Measurements from ENCODE around the gene HEMK1. TPM values are rescaled to one million over a fixed set of nuclear protein-coding genes. Genes with fewer than 3 reads are reported as not detected.

The HEMK1 gene
- total and polyA plus RNA-seq, 8 donors, result 23.5 to 27.6 (median 25.0) TPM

- H3K27ac ChIP-seq, result peak overlapping the region in 1 of 2 donors; percentile 28
- intact Hi-C loops (cut with DNase I), result no loop called here
- peak overlapping the region in 1 of 2 donors; percentile 84 for H3K4me3 ChIP-seq
Measured at GRCh38 chr3:50570508-50571279, 1.4 kb downstream of the HEMK1 start.

GRCh38 chr3:50571486-50571885 lies 2.2 kb downstream of the HEMK1 start:
- DNase-seq, result no peak
- TF ChIP-seq, protein P1, sequence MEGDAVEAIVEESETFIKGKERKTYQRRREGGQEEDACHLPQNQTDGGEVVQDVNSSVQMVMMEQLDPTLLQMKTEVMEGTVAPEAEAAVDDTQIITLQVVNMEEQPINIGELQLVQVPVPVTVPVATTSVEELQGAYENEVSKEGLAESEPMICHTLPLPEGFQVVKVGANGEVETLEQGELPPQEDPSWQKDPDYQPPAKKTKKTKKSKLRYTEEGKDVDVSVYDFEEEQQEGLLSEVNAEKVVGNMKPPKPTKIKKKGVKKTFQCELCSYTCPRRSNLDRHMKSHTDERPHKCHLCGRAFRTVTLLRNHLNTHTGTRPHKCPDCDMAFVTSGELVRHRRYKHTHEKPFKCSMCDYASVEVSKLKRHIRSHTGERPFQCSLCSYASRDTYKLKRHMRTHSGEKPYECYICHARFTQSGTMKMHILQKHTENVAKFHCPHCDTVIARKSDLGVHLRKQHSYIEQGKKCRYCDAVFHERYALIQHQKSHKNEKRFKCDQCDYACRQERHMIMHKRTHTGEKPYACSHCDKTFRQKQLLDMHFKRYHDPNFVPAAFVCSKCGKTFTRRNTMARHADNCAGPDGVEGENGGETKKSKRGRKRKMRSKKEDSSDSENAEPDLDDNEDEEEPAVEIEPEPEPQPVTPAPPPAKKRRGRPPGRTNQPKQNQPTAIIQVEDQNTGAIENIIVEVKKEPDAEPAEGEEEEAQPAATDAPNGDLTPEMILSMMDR (IDR thresholded peaks at IDR 0.05), result no peak
- no peaks in the 10 kb centered on the region for H3K27me3 ChIP-seq
- no peaks in the 10 kb centered on the region for H3K9me3 ChIP-seq
- intact Hi-C loops (cut with DNase I), result no loop called here
- H3K4me3 ChIP-seq, result no peak overlapping the region
- H3K4me1 ChIP-seq, result peaks cover 11 to 78% of the 10 kb centered on the region in 2 donors
- H3K27ac ChIP-seq, result peak overlapping the region in 1 of 2 donors; percentile 28
- ATAC-seq, result no peak
- peaks cover 0 to 7% of the 10 kb centered on the region in 2 donors for H3K36me3 ChIP-seq

More at GRCh38 chr3:50570508-50571279, 1.4 kb downstream of the HEMK1 start:
- peaks cover 11 to 78% of the 10 kb centered on the region in 2 donors for H3K4me1 ChIP-seq
- no peak for DNase-seq
- H3K9me3 ChIP-seq, result no peaks in the 10 kb centered on the region
- H3K36me3 ChIP-seq, result no peaks in the 10 kb centered on the region
- no peaks in the 10 kb centered on the region for H3K27me3 ChIP-seq
- TF ChIP-seq, protein P1 (IDR thresholded peaks at IDR 0.05), result no peak
- ATAC-seq, result no peak

DNA sequence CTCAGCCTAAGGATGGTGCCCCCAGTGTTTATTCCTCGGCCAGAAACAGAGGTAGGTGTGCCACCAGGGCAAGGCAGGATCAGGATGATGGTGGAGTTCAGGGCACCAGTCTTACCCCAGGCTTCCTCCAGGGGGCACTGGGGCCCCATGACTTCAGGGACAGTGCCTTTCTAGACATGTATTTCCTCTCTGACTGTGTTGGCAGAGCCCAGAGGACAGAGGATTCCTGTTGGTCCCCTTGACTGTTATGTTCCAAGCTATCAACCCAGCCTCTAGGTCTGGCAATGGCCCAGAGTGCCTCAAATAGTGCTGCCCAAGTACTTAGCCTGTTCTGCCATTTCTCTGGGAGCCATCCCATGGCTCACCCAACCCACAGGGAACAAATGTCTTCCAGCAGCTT lies 2.8 kb downstream of the HEMK1 start:
- TF ChIP-seq, protein P1 (IDR thresholded peaks at IDR 0.05), result peak; percentile 85 to 97
- intact Hi-C loops (cut with DNase I), result loop anchor here in 1 of 2 donors (2.0 kb wide), 1 partner anchor 43 kb away; no protein-coding TSS in a partner anchor
- peak; percentile 43 for ATAC-seq

DNA sequence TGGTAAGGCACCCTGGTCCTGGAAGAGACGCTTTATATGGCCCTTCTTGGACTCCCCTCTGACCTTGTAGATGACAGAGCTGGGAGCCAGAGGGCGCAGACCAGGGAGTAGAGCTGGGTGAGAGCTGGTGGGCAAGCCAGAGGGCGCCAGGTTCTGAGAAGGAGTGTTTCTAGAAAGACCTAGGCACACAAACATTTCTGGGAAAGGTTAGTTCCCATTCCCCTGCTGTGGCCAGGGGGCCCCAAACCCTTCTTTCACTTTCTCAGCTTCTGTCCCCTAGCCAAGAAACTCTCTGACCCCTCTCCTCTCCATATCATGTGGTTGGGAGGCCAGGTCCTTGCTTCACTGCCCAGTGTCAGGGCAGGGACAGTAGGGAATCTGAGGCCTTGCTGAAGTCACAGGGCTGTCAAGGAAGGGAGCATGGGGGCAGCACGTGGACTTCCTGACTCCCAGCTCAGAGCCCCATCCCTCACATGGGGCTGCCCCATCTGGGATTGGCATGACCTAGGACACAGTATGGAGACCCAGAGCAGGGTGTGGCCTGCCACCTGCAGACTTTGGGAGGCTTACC lies 3.6 kb downstream of the HEMK1 start:
- peak overlapping the region in 1 of 2 donors; percentile 61 for H3K27ac ChIP-seq
- ATAC-seq, result no peak
- intact Hi-C loops (cut with DNase I), result loop anchor here in 1 of 2 donors (2.0 kb wide), 1 partner anchor 42 kb away; no protein-coding TSS in a partner anchor
- peaks cover 0 to 21% of the 10 kb centered on the region in 2 donors for H3K36me3 ChIP-seq
- no peaks in the 10 kb centered on the region for H3K27me3 ChIP-seq
- TF ChIP-seq, protein P1 (IDR thresholded peaks at IDR 0.05), result no peak
- H3K4me1 ChIP-seq, result peaks cover 8 to 67% of the 10 kb centered on the region in 2 donors
- no peak overlapping the region for H3K4me3 ChIP-seq
- H3K9me3 ChIP-seq, result no peaks in the 10 kb centered on the region
- no peak for DNase-seq

More for the DNA sequence above, 2.8 kb downstream of the HEMK1 start:
- DNase-seq, result peak; percentile 64 to 91 (median 79)
- peaks cover 0 to 14% of the 10 kb centered on the region in 2 donors for H3K36me3 ChIP-seq
- H3K27me3 ChIP-seq, result no peaks in the 10 kb centered on the region
- H3K27ac ChIP-seq, result peak overlapping the region; percentile 27 to 61
- H3K9me3 ChIP-seq, result no peaks in the 10 kb centered on the region
- H3K4me3 ChIP-seq, result no peak overlapping the region
- H3K4me1 ChIP-seq, result peaks cover 11 to 74% of the 10 kb centered on the region in 2 donors

All from left lung (tissue), 10 donors.